KMS-11 (cell line): Measurements from ENCODE around the gene ICE2.

Source experiments
- H2AFZ ChIP-seq: fragments of 200-600 bp; sonication (generic); 2 replicates; pipeline ENCODE4 v1.6.1; 2016; ENCODE audit warnings: antibody characterized with exemption, mixed run types, low read depth
- H3K27ac ChIP-seq: fragments of 200-600 bp; sonication (generic); 2 replicates; pipeline ENCODE4 v1.6.1; 2016; ENCODE audit warnings: mild to moderate bottlenecking, mixed run types
- H3K27me3 ChIP-seq: fragments of 200-600 bp; sonication (generic); 2 replicates; pipeline ENCODE4 v1.6.1; 2017; ENCODE audit warnings: mild to moderate bottlenecking, low read depth, mixed run types, moderate library complexity; ENCODE audit not compliant: insufficient read depth
- H3K36me3 ChIP-seq: fragments of 200-600 bp; sonication (generic); 2 replicates; pipeline ENCODE4 v1.6.1; 2017; ENCODE audit warnings: mild to moderate bottlenecking, mixed run types; ENCODE audit not compliant: insufficient read depth
- H3K4me1 ChIP-seq: fragments of 200-600 bp; sonication (generic); 2 replicates; pipeline ENCODE4 v1.6.1; 2016; ENCODE audit warnings: mild to moderate bottlenecking, low read depth, mixed run types; ENCODE audit not compliant: poor library complexity, severe bottlenecking
- H3K4me2 ChIP-seq: fragments of 200-600 bp; sonication (generic); 2 replicates; pipeline ENCODE4 v1.7.0; 2016; ENCODE audit warnings: mild to moderate bottlenecking, mixed run types
- H3K4me3 ChIP-seq: fragments of 200-600 bp; sonication (generic); IDR thresholded peaks from 2 replicates; pipeline ENCODE4 v1.6.1; 2017; ENCODE audit warnings: low read depth, low read length, mixed read lengths; ENCODE audit not compliant: insufficient read depth
- H3K79me2 ChIP-seq: fragments of 200-600 bp; sonication (generic); 2 replicates; pipeline ENCODE4 v1.6.1; 2016; ENCODE audit warnings: low read depth, mixed run types; ENCODE audit not compliant: insufficient read depth
- H3K9ac ChIP-seq: fragments of 200-600 bp; sonication (generic); 2 replicates; pipeline ENCODE4 v1.6.1; 2016; ENCODE audit warnings: mild to moderate bottlenecking, mixed run types
- H4K20me1 ChIP-seq: fragments of 200-600 bp; sonication (generic); 2 replicates; pipeline ENCODE4 v1.6.1; 2016; ENCODE audit warnings: mild to moderate bottlenecking, mixed run types; ENCODE audit not compliant: insufficient read depth
- CTCF ChIP-seq: fragments of 200-600 bp; sonication (generic); conservative IDR thresholded peaks from 2 replicates; pipeline ENCODE4 v1.6.1; 2017; ENCODE audit warnings: low read depth, mild to moderate bottlenecking, antibody characterized with exemption, low read length, moderate library complexity, mixed read lengths

Gene ICE2

GRCh38 chr15:60438646-60439045 lies 40.3 kb downstream of the ICE2 start:
- no peak overlapping the region for H3K9ac ChIP-seq
- no peak overlapping the region for H2AFZ ChIP-seq
- H3K27me3 ChIP-seq: no peaks in the 10 kb centered on the region
- no peaks in the 10 kb centered on the region for H3K36me3 ChIP-seq
- TF ChIP-seq CTCF: no peak
- no peak overlapping the region for H3K4me2 ChIP-seq
- no peaks in the 10 kb centered on the region for H3K79me2 ChIP-seq
- H3K4me3 ChIP-seq: no peak overlapping the region
- H3K4me1 ChIP-seq: no peaks in the 10 kb centered on the region
- H4K20me1 ChIP-seq: no peaks in the 10 kb centered on the region
- H3K27ac ChIP-seq: no peak overlapping the region

- H3K4me2 ChIP-seq: no peak overlapping the region
- no peak overlapping the region for H3K27ac ChIP-seq
- no peak overlapping the region for H3K4me3 ChIP-seq
- H4K20me1 ChIP-seq: no peaks in the 10 kb centered on the region
- no peak for TF ChIP-seq CTCF
- H3K4me1 ChIP-seq: peaks cover 16% of the 10 kb centered on the region
- no peak overlapping the region for H2AFZ ChIP-seq
- H3K27me3 ChIP-seq: no peaks in the 10 kb centered on the region
- H3K36me3 ChIP-seq: no peaks in the 10 kb centered on the region
- no peak overlapping the region for H3K9ac ChIP-seq
- no peaks in the 10 kb centered on the region for H3K79me2 ChIP-seq
These were observed 50.0 kb downstream of the ICE2 start for GRCh38 chr15:60428935-60429334.

GRCh38 chr15:60426870-60427508 lies 52.0 kb downstream of the ICE2 start:
- no peak overlapping the region for H3K27ac ChIP-seq
- no peaks in the 10 kb centered on the region for H3K79me2 ChIP-seq
- no peak overlapping the region for H3K4me2 ChIP-seq
- TF ChIP-seq CTCF: no peak
- H3K4me3 ChIP-seq: no peak overlapping the region
- no peaks in the 10 kb centered on the region for H3K27me3 ChIP-seq
- no peak overlapping the region for H2AFZ ChIP-seq
- H4K20me1 ChIP-seq: no peaks in the 10 kb centered on the region
- no peaks in the 10 kb centered on the region for H3K36me3 ChIP-seq
- H3K9ac ChIP-seq: no peak overlapping the region
- peaks cover 33% of the 10 kb centered on the region for H3K4me1 ChIP-seq

DNA sequence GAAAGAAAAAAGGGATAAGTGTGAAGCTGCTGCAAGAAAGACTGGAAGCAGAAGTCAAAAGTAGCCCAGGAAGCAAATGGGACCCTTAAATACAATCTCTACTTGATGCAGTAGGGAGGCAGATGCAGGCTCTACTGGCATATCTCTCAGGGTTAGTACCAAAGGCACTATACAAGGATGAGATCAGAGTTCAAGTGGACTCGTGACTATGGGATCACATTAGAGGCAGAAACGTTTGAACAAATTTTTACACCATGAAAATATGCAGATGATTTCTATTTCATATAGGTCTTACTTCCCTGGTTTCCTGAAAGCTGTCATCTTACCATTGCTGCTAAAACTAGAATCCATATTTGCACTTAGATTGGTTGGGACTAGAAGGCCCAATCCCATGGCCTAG lies 53.5 kb downstream of the ICE2 start:
- no peak overlapping the region for H2AFZ ChIP-seq
- H3K27me3 ChIP-seq: no peaks in the 10 kb centered on the region
- no peak overlapping the region for H3K4me2 ChIP-seq
- no peaks in the 10 kb centered on the region for H3K79me2 ChIP-seq
- no peak overlapping the region for H3K9ac ChIP-seq
- TF ChIP-seq CTCF: no peak
- no peaks in the 10 kb centered on the region for H3K36me3 ChIP-seq
- no peak overlapping the region for H3K27ac ChIP-seq
- H3K4me1 ChIP-seq: peaks cover 33% of the 10 kb centered on the region
- no peaks in the 10 kb centered on the region for H4K20me1 ChIP-seq
- H3K4me3 ChIP-seq: no peak overlapping the region
